Right atrium auricular region (tissue), 2 donors: ENCODE results near the gene CLTC. TPM values are rescaled to one million over a fixed set of nuclear protein-coding genes. Genes with fewer than 3 reads are reported as not detected.

Source experiments
- DNase-seq: peaks from one replicate; pipeline ENCODE4 v3.0.0-alpha.2; 2019; ENCODE audit warnings: low spot score
- H3K27ac ChIP-seq, 2 donors: fragments of 200-600 bp; sonication (generic); 1 replicate in 1 of 2; 2 replicates in 1 of 2; pipeline ENCODE4 v1.5.1; 2016 to 2019
- H3K27me3 ChIP-seq, 2 donors: fragments of 200-600 bp; sonication (generic); one replicate each; pipeline versions ENCODE4 v1.5.1 to v1.6.0; 2017 to 2019
- H3K36me3 ChIP-seq: fragments of 200-600 bp; sonication (generic); one replicate; pipeline ENCODE4 v1.5.1; 2016
- H3K4me1 ChIP-seq, 2 donors: fragments of 200-600 bp; sonication (generic); one replicate each; pipeline versions ENCODE4 v1.5.1 to v1.6.0; 2017 to 2019
- H3K4me3 ChIP-seq, 2 donors: fragments of 200-600 bp; sonication (generic); 1 replicate in 1 of 2; 2 replicates in 1 of 2; pipeline ENCODE4 v1.5.1; 2017 to 2019; ENCODE audit warnings: mild to moderate bottlenecking in 1 of 2, moderate library complexity in 1 of 2
- H3K9me3 ChIP-seq, 2 donors: fragments of 200-600 bp; sonication (generic); one replicate each; pipeline ENCODE4 v1.5.1; 2019
- total RNA-seq, 2 donors: library from RNA; depleted of rRNA; stranded (reverse); fragments of >200 nt; gene quantifications; one replicate each; pipeline ENCODE4 v1.1.0, GENCODE V29; 2016
- TF ChIP-seq, protein P1 (sequence below), 2 donors: fragments of 200-600 bp; sonication (generic); IDR thresholded peaks; one replicate each; pipeline ENCODE4 v1.5.1; 2019; ENCODE audit warnings: antibody characterized with exemption in 2 of 2

The CLTC gene
- total RNA-seq, 2 donors from 2014 or later: 183 to 256 TPM

DNA sequence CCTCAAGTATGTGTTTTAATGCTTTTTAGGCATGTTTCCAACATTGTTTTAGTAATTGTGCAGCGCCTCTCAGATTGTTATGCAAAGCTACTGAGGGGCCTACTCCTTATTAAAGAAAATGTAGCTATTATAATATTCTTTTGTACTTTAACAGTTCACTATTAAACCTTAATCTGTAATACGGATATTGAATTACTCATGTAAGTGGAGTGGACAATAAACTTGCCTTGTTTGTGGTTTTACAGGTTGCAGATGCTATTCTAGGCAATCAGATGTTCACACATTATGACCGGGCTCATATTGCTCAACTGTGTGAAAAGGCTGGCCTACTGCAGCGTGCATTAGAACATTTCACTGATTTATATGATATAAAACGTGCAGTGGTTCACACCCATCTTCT is 46.5 kb downstream of the CLTC start:
- no peak overlapping the region for H3K27ac ChIP-seq
- DNase-seq: no peak
- H3K4me1 ChIP-seq: peaks cover 0 to 10% of the 10 kb centered on the region in 2 donors
- no peak overlapping the region for H3K4me3 ChIP-seq
- TF ChIP-seq, protein P1, sequence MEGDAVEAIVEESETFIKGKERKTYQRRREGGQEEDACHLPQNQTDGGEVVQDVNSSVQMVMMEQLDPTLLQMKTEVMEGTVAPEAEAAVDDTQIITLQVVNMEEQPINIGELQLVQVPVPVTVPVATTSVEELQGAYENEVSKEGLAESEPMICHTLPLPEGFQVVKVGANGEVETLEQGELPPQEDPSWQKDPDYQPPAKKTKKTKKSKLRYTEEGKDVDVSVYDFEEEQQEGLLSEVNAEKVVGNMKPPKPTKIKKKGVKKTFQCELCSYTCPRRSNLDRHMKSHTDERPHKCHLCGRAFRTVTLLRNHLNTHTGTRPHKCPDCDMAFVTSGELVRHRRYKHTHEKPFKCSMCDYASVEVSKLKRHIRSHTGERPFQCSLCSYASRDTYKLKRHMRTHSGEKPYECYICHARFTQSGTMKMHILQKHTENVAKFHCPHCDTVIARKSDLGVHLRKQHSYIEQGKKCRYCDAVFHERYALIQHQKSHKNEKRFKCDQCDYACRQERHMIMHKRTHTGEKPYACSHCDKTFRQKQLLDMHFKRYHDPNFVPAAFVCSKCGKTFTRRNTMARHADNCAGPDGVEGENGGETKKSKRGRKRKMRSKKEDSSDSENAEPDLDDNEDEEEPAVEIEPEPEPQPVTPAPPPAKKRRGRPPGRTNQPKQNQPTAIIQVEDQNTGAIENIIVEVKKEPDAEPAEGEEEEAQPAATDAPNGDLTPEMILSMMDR (IDR thresholded peaks at IDR 0.05): no peak
- peaks cover 77% of the 10 kb centered on the region for H3K36me3 ChIP-seq
- H3K9me3 ChIP-seq: no peaks in the 10 kb centered on the region
- no peaks in the 10 kb centered on the region for H3K27me3 ChIP-seq

DNA sequence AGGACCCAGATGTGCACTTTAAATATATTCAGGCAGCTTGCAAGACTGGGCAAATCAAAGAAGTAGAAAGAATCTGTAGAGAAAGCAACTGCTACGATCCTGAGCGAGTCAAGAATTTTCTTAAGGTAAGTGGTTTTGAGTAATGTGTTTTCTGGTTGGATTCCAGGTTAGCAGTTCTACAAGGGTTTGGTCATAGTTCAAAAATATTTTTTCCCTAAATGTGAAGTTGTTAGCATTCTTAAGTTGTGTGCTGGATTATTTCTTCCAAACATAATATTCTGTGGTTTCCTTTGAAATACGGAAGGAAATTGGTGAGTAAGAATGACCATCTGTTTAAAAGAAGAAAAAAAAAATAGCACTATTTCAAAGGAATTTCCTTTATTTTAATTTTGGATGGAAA is 49.1 kb downstream of the CLTC start:
- no peak overlapping the region for H3K27ac ChIP-seq
- H3K4me1 ChIP-seq: peaks cover 0 to 10% of the 10 kb centered on the region in 2 donors
- peaks cover 57% of the 10 kb centered on the region for H3K36me3 ChIP-seq
- no peak overlapping the region for H3K4me3 ChIP-seq
- no peak for DNase-seq
- TF ChIP-seq, protein P1 (IDR thresholded peaks at IDR 0.05): no peak
- no peaks in the 10 kb centered on the region for H3K9me3 ChIP-seq
- no peaks in the 10 kb centered on the region for H3K27me3 ChIP-seq

DNA sequence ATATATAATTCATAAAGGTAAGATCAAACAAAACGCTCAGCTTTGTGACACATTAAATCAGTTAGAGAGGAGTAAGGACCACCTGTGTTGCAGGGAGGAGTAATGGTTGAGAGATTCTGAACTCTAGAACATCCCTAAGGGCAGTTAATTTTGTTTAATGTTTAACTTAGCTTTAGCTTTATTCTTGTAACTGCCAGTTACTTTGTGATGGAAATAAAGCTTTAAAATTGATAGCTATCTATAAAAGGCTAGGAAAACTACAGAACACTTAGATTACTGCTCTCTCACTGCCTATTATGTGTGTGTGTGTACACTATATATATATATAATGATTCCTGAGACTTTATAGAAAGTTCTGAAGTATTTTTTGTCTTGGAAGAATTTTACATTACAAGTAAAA is 49.7 kb downstream of the CLTC start:
- Histone ChIP-seq H3K4me1 (peaks cover 0 to 10% of the 10 kb centered on the region in 2 donors), H3K27ac (peak overlapping the region in 1 of 2 donors; percentile 33), H3K9me3 (no peaks in the 10 kb centered on the region), H3K4me3 (no peak overlapping the region), H3K27me3 (no peaks in the 10 kb centered on the region), H3K36me3 (peaks cover 57% of the 10 kb centered on the region)
- DNase-seq: no peak
- TF ChIP-seq, protein P1 (IDR thresholded peaks at IDR 0.05): no peak

DNA sequence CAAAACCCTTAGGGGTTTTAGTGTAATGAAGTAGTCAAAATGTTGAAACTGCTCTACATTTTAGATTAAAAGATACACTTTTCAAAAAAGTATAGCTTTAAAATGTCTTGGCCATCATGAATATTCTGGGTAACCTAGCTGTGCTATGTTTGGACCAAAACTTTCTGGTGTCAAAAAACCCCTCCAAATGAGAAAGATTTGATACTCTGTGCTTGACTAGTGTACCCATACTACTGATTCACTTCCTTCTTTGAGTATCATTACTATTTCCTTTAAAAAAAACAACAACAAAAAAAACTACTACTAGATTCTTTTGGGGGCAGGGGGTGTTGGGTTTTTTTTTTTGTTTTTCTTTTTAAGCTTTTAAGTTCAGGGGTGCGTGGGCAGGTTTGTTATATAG is 50.2 kb downstream of the CLTC start:
- TF ChIP-seq, protein P1 (IDR thresholded peaks at IDR 0.05): no peak
- Histone ChIP-seq H3K27me3 (no peaks in the 10 kb centered on the region), H3K27ac (no peak overlapping the region), H3K4me3 (no peak overlapping the region), H3K4me1 (peaks cover 0 to 10% of the 10 kb centered on the region in 2 donors), H3K9me3 (no peaks in the 10 kb centered on the region), H3K36me3 (peaks cover 57% of the 10 kb centered on the region)
- no peak for DNase-seq

DNA sequence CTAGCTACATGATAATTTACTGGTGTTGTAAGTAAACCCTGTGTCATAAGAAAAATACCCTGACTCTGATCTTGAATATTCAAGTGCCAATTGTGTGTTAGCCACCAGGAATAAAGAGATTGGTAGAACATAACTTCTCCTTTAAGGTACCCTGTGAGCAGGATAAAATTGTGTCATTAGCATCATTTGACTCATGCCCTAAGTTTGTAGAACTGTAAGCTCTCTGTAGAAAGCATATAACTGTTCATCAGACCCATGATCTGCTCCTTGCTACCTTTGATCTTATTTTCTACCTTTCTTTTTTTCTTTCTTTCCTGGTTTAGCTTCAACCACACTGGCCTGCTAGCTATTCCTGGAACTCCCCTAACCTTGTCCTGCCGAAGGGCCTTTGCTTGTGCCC is 51.7 kb downstream of the CLTC start:
- Histone ChIP-seq H3K4me1 (peaks cover 0 to 10% of the 10 kb centered on the region in 2 donors), H3K27ac (no peak overlapping the region), H3K9me3 (no peaks in the 10 kb centered on the region), H3K4me3 (no peak overlapping the region), H3K27me3 (no peaks in the 10 kb centered on the region), H3K36me3 (peaks cover 55% of the 10 kb centered on the region)
- DNase-seq: no peak
- TF ChIP-seq, protein P1 (IDR thresholded peaks at IDR 0.05): no peak

DNA sequence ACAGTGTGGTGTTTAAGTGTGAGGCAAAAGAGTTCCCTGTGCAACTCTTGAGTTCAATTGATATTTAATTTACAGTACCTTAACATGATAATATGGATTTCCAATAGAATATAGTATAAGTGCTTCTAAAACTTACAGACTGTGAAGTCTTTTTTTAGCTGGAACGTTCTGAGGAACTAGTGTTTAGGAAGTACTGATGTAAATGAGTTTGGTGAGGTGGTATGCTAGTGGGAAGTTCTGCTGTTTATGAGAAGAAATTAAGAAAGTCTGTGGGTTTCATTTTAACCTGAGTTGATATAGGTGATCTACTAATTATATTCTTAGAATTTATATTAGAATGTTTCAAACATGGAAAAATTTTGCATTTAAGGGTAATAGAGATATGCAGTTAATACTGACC is 55.5 kb downstream of the CLTC start:
- Histone ChIP-seq H3K9me3 (no peaks in the 10 kb centered on the region), H3K4me3 (no peak overlapping the region), H3K27me3 (no peaks in the 10 kb centered on the region), H3K27ac (no peak overlapping the region), H3K4me1 (no peaks in the 10 kb centered on the region), H3K36me3 (peaks cover 66% of the 10 kb centered on the region)
- DNase-seq: no peak
- TF ChIP-seq, protein P1 (IDR thresholded peaks at IDR 0.05): no peak
